HuH-7.5 (cell line): ENCODE data around the gene NLRC5.
"Not testable (repeated sequence)": the region's sequence is repeated elsewhere in the genome, so short reads cannot be mapped to it uniquely, and the experiment has no call there.

Experiments
- DNase-seq: peaks from one replicate; pipeline ENCODE4 v3.0.0; 2011; ENCODE audit warnings: low spot score

NLRC5 gene

GRCh38 chr16:57071081-57071732 is 81.8 kb downstream of the NLRC5 start:
- not testable (repeated sequence) for DNase-seq

- DNase-seq: no peak
Observed at GRCh38 chr16:57071831-57072582, 82.7 kb downstream of the NLRC5 start.

- DNase-seq: no peak
Observed at GRCh38 chr16:57072616-57073275, 83.4 kb downstream of the NLRC5 start.

DNA sequence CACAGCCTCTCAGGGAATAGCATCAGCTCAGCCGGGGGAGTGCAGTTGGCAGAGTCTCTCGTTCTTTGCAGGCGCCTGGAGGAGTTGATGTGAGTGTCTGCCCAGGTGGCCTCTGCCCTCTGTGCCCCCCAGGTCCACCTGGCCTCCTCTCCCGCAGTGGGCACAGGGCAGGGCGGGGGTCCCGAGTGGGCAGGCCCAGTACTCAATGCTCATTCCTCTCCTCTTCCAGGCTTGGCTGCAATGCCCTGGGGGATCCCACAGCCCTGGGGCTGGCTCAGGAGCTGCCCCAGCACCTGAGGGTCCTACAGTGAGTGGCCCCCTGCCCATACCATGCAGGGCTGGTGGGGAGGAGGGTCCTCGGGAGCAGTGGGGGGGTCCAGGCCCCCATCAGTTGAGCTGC is 88.4 kb downstream of the NLRC5 start:
- DNase-seq: no peak

- no peak for DNase-seq
Observed at GRCh38 chr16:57081744-57082143, 92.4 kb downstream of the NLRC5 start.

GRCh38 chr16:57082664-57083063 is 93.3 kb downstream of the NLRC5 start:
- no peak for DNase-seq

GRCh38 chr16:57083485-57084126 is 94.2 kb downstream of the NLRC5 start:
- no peak for DNase-seq

DNA sequence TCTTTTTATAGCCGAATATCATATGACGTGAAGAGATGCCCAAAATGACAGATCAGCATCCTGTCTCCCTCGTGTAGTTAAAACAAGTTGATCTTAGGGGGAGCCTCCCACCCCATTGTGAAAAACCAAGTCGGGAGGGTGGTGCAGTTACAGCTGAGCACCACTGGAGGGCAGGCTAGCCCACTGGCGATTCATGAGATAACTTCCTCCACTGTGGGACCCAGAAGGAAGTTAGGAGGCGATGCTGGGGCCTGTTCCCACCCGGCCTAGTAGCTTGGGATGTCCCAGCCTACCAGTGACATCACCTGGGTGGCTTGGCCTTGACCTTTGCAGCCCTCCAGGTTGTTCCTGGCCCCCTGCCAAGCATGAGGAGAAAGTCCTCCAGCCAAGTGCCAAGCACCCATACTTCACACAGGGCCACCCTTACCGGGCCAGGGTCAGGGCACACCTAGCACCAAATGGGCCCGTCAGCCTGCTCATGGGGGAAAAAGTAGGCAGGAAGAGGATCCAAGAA is 95.0 kb downstream of the NLRC5 start:
- DNase-seq: peak; percentile 68

DNA sequence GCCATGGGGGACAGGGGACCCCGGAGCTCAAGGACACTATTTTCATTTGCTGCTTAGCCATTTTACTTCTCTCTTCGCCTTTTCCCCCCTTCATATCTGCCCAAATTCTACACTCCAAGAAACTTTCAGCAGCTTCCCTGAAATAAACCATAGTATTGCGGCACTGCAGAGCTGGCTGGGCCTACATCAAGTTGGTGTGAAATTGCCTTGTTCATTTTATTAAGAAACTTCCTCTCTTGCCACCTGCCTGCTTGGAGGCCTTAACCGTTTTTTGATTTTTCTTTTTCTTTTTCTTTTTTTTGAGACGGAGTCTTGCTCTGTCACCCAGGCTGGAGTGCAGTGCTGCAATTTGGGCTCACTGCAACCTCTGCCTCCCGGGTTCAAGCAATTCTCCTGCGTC is 95.6 kb downstream of the NLRC5 start:
- no peak for DNase-seq

- DNase-seq: no peak
Observed at GRCh38 chr16:57087003-57087402, 97.6 kb downstream of the NLRC5 start.

DNA sequence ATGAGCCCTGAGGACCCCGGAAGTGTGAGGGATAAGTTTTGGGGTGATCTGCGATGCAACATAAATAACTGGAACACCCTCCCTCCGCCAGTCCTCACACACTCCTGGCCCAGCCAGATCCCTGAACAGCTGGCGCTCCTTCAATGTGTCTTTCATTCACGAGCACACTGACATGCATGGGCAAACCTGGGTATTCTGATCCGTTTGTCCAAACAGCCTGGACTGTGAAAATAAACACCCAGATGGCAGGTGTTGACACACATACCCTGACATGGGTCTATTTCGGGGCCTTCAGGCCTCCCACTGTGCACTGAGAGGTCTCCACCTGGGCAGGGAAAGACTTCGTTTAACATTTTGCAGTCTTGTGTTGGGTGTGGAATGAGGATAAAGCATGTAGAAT is 100.0 kb downstream of the NLRC5 start:
- no peak for DNase-seq

GRCh38 chr16:57091200-57091974 is 102.0 kb downstream of the NLRC5 start:
- DNase-seq: peak; percentile 34

DNA sequence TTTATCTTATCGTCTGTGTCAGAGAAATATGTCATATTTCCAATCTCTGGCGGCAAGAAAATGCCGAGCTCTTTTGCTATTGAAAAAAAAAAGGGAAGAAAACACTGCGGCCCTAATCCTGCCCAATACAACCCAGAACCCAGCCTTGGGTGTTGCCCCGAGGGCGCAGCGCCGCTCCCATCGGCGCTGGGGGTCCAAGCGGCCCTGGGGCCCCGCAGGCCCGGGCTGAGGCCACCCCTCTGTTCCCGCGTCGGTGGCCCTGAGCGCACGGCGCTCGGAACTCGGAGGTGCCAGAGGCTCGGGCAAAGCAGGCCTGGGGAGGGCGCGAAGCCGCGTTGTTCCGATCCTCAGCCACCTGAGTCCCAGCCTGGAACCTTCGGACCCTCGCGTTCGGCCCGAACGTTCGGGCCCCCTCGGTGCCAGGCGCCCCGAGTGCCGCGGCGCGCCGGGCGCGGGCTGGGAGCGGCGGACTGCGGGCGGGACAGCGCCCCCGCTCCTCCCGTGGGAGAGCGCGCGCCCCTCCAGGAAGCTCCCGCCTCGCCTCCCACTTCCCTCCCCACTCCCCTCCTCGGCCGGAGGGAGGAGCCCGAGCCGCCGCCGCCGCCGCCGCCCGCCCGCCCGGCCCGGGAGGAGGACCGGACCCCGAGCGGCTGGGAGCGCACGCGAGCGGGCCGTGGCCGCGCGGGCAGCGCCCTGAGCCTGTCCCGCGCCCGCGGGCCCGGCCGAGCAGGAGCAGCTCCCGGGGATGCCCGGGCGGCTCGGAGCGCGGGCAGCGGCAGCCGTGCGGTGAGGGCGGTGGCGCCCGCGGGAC is 102.8 kb downstream of the NLRC5 start, which contains the start of gene CPNE2:
CPNE2 (plus strand) TSS at position 609 of the 811 bp plus-strand sequence. CDS start 18,160 bp downstream, outside the sequence.
- peak; percentile 77 for DNase-seq

- DNase-seq: peak; percentile 81
Observed at GRCh38 chr16:57092786-57093411, 103.5 kb downstream of the NLRC5 start.

- DNase-seq: no peak
Observed at GRCh38 chr16:57093666-57094564, 104.6 kb downstream of the NLRC5 start.

GRCh38 chr16:57094911-57095310 is 105.6 kb downstream of the NLRC5 start:
- DNase-seq: no peak

GRCh38 chr16:57096192-57096591 is 106.8 kb downstream of the NLRC5 start:
- DNase-seq: no peak

DNA sequence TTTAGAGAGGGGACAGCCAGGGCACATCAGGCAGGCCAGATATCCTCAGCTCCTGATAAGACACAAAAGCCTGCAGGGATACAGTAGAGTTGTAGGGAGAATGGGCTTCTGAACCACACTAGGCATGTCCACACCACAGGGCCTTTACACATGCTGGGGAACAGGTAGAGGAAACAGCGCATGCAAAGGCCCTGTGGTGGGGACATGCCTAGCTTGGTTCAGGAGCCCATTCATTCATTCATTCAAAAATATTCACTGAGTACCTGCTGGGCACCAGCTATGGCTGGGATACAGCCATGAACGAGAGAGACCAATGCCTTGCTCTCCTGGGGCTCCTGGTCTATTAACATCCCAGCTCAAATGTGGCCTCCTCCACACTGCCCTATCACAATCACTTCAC is 107.4 kb downstream of the NLRC5 start:
- DNase-seq: no peak

- no peak for DNase-seq
Observed at GRCh38 chr16:57098188-57098841, 109.0 kb downstream of the NLRC5 start.
